ENCODE measurements around the gene ATOSA.

The ATOSA gene

GRCh38 chr15:52663536-52664294 lies 15.5 kb downstream of the ATOSA start:
- TF ChIP-seq, protein P1, sequence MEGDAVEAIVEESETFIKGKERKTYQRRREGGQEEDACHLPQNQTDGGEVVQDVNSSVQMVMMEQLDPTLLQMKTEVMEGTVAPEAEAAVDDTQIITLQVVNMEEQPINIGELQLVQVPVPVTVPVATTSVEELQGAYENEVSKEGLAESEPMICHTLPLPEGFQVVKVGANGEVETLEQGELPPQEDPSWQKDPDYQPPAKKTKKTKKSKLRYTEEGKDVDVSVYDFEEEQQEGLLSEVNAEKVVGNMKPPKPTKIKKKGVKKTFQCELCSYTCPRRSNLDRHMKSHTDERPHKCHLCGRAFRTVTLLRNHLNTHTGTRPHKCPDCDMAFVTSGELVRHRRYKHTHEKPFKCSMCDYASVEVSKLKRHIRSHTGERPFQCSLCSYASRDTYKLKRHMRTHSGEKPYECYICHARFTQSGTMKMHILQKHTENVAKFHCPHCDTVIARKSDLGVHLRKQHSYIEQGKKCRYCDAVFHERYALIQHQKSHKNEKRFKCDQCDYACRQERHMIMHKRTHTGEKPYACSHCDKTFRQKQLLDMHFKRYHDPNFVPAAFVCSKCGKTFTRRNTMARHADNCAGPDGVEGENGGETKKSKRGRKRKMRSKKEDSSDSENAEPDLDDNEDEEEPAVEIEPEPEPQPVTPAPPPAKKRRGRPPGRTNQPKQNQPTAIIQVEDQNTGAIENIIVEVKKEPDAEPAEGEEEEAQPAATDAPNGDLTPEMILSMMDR (IDR thresholded peaks at IDR 0.05; ENCODE audit: low read depth, low read length) = no peak
- DNase-seq (ENCODE audit: extremely low read depth, low read depth) = no peak

GRCh38 chr15:52661909-52662308 lies 17.3 kb downstream of the ATOSA start:
- TF ChIP-seq, protein P1 (IDR thresholded peaks at IDR 0.05; ENCODE audit: low read depth, low read length) = no peak
- no peak for DNase-seq (ENCODE audit: extremely low read depth, low read depth)

- no peak for DNase-seq (ENCODE audit: extremely low read depth, low read depth)
- TF ChIP-seq, protein P1 (IDR thresholded peaks at IDR 0.05; ENCODE audit: low read depth, low read length) = no peak
Measured at GRCh38 chr15:52660192-52660591, 19.0 kb downstream of the ATOSA start.

DNA sequence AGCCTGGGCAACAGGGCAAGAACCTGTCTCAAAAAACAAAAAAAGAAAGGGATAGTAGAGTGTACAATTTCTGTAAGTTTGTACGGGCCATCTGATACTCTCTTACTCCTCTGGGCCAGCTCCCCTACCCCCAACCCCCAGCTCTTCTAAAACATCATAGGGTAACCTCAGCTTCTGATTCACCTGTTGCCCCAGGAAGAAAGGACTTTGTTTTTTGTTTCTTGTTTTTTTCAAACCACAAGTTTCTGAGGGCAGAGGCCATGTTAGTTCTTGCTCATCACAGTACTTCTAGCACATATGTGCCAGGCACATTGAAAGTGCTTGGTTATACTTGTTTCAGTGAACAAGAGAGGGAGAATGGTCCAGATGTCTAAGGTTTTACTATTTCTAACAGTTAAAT lies 20.2 kb downstream of the ATOSA start:
- TF ChIP-seq, protein P1 (IDR thresholded peaks at IDR 0.05; ENCODE audit: low read depth, low read length) = no peak
- no peak for DNase-seq (ENCODE audit: extremely low read depth, low read depth)

DNA sequence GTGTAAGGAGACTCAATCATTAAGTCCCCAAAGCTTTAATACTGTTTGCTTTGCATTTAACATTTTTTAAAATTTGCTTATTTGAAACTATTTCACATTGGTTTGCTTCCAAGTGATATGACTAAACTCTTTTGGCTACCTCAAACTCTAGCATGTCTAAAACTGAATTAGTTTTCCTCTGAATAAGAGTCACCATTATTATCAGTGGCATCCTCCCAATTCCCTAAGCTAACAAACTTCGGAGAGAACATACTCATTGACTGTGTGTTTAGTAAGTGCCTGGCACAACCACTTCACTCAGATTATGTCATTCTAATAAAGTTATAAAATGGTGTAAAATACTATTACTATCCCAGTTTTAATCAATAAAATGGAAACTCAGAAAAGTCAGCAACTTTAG lies 21.9 kb downstream of the ATOSA start:
- TF ChIP-seq, protein P1 (IDR thresholded peaks at IDR 0.05; ENCODE audit: low read depth, low read length) = no peak
- DNase-seq (ENCODE audit: extremely low read depth, low read depth) = no peak

- TF ChIP-seq, protein P1 (IDR thresholded peaks at IDR 0.05; ENCODE audit: low read depth, low read length) = no peak
- DNase-seq (ENCODE audit: extremely low read depth, low read depth) = no peak
Measured at GRCh38 chr15:52656412-52656811, 22.8 kb downstream of the ATOSA start.

DNA sequence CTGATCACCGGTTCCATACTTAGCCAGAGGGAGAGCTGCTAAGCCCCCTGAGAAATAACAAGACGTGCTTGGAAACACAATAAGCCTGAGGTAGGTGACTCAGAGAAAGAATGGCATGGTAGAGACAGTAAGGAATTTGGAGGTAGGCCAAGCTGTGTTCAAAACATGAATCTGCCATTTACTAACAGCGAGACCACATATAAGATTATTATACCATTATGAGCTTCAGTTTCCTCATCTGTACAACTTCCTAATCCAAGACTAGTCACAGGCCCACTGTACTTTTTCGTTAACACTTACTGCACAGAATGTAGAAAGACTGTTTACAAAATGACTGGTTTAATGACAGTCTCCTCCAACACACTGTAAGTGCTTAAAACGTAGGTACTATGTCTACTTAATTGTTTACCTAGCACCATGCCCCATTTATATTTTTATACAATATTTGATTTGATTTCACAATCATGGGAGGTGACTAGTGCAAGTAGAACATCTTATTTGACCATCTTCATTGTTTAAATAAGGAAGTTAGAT lies 25.7 kb downstream of the ATOSA start:
- DNase-seq (ENCODE audit: extremely low read depth, low read depth) = peak; percentile 54

More for the DNA sequence above, 25.7 kb downstream of the ATOSA start:
- TF ChIP-seq, protein P1 (IDR thresholded peaks at IDR 0.05; ENCODE audit: low read depth, low read length) = no peak
